ENCODE data around the gene RGS14.

Gene RGS14, protein sequence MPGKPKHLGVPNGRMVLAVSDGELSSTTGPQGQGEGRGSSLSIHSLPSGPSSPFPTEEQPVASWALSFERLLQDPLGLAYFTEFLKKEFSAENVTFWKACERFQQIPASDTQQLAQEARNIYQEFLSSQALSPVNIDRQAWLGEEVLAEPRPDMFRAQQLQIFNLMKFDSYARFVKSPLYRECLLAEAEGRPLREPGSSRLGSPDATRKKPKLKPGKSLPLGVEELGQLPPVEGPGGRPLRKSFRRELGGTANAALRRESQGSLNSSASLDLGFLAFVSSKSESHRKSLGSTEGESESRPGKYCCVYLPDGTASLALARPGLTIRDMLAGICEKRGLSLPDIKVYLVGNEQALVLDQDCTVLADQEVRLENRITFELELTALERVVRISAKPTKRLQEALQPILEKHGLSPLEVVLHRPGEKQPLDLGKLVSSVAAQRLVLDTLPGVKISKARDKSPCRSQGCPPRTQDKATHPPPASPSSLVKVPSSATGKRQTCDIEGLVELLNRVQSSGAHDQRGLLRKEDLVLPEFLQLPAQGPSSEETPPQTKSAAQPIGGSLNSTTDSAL

DNA sequence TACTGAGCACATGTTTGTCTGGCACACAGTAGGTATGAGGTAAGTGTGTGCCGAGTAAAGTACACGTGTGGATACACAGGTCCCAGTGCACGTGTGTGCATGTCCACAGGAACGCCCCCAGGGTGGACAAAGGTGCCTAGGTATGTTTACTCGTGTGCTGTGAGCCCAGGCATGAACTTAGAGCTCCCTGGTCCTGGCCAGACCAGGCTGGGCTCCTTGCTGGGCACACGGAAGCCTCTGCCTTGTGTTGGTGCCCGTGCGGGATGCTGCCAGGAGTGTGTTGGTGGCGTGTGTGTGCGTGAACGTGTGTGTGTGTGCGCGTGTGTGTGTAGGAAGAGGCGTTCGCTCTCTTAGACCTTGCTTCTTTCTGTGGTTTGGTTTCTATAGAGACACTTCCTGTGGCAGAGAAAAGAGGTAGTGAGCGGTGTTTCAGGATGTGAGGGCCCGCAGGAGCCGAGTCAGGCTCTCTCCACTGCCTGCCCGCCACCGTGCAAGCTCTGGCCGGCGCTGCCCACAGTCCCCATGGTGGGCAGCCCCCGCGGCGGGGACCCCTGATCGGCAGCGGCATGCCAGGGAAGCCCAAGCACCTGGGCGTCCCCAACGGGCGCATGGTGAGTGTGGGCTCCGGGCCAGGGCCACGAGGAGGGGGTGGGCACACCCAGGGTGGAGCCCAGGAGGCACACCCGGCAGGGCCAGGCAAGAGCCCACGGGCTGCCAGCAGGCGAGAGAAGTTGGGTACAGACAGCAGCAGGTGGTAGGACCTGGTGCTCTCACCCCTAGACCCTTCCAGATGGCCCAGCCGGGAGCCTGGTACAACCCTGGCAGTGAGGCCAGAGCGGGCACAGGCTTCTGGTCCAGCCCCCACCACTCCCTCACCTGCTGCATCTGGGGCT, at the start of gene RGS14:
TSS of gene RGS14 (plus strand) at position 466 of the 893 bp plus-strand sequence. CDS start at position 567, 101 bp downstream.
- DNase-seq = no peak

DNA sequence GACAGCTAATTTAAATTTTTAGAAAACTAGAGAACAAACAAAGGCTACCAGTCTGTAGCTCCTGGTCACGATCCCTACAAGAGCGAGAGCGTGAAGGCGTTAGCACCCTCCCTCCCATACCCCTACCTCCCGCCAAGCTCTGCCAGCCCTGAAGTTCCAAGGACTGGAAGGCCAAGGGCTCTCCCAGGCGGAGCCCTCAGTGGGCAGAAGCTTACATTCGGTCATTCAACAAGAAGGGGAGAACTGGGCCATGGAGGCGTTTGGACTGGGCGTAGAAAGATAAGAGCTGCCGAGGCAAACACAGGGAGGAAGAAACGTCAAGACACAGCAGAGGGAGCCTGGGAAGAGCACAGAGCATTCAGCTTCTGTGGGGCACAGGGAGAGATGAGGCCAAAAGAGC, 49.0 kb upstream of the RGS14 start:
- DNase-seq = no peak

DNA sequence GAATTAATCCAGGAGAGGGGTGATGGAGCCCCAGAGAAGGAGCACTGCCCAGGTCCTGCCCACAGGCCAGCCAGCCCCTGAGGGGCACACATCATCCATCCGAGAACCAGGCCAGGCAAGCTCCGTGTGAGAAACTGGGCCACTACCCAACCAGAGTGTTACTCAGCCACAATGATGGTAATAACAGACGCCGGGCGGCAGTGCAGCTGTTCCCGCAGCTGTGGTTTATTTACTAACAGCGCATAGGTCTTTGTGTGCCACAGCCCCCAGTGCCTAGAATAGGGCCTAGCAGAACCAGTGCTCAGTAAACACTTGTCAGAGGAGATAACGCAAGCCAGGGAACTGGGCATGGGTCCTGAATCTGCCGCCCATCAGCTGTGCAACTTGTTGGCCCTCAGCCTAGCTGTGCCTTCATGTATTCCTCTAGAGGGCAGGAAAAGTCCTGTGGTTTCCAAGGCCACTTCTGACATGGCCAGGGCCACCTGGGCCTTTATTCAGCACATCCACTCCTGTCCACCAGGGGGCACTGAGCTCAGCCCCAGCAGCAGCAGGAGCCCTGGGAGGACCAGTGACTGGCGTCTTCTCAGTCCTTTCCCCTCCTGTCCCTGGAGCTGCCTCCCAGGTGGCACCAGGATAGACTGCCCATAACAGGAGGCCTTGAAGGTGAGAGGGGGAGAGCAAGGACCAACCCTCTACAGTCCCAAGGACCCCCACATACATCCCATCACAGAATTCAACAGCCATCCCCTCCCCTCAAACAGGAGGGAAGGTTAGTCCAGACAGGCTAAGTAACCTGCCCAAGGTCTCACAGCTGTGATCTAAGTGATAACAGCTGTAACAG, 48.2 kb upstream of the RGS14 start:
- DNase-seq = peak; percentile 97

DNA sequence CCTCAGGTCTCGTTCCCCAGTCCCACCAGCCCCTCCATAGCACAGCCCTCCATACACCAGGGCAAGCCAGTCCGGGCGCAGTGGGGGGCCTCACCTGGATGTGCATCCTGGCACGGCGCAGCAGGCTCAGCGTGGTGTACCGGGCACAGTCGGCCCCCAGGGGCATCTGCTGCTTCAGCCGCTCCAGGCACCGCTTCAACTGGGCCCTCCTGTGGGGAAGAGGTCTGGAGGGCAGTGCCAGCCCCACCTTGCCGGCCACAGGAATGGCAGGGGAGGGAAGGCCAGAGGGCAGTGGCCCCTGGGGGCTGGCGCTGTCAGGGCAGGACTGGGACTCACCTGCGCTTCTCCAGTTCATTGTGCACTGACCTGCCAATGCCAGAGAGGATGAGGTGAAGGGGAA, 47.4 kb upstream of the RGS14 start:
- DNase-seq = no peak

DNA sequence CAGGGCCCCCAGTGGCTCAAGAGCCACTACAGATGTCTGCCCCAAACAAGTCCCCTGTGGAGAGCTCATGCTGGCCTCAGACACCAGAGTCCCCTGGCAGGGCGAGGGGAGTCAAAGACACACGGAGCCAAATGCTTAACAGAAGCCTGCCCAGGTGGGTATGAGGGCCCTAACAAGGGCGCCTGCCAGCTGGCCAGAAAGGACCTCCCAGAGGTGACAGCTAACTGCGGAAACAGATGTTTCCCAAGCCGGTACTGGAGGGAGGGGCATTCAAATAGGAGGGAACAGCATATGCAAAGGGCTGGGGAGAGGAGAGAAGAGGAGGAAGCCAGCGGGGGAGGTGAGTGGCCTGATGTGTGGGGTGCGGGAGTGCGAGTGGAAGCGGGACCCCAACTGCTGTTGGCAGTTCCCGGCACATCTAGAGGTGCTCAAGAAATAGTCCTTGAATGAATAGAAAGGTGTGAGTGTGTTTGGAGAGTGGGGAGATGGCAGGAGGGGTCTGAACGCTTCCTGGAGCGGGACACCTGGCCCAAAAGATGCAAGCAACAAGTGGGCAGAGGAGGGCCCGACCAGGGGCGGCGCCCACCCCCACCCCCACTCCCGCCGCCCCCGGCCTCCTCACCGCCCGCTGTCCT, 46.9 kb upstream of the RGS14 start:
- DNase-seq = no peak

DNA sequence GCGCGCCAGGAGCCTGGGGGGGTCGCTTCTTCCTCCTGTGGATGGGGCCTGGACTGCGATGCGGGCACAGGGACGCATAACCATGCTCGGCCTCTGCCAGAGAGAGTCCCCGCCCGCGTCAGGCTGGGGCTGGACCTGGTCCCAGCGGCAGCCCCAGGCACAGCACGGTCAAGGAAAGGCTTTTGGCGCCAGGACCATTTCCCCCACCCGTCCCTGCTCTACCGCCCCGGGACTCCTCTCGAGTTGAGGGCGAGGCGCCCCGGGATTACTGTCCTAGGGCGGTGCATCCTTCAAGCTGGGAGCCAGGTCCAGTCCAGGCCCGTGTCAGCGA, 46.4 kb upstream of the RGS14 start:
- no peak for DNase-seq

DNA sequence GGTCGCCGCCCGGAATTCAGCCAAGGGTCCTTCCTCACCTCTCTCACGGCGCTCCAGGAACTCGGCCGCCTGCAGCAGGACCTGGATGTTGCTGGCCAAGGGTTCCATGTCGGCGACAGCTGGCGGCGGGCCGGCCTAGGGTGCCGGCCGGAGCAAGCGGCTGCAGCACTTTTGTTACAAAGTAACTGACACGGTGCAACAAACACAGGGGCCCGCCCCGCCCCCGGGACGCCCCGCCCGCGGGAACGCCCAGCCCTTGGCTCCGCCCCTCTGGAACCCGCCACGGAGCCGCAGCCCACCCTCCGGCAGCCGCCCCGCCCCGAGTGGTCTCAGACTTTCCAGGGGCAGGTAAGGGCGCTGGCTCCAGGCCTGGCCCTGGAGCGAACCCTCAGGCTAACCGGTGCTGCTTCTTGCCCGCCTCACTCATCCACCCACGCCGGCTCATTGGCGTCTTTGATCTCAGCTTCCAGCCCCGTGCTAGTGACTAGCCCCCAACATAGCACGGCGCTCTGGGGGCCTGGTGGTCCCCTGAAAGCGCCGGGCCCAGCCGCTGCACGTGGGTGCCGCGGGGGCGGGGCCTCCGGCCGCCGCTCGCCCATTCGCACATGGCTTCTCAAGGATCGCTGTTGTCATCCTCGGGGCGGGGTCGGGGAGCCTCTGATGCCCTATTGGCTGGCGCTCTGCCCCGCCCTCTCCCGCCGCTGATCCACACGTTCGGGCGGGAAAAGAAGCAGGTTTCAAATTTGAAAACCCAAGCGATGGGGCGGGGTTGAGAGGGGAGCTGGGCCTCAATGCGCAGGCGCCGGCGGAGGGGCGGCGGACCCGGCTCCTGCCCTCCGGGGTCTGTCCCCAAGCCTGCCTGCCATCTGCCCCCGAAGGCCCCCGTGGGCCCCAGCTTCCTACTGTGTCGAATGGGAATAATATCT, 45.7 kb upstream of the RGS14 start, which contains the start of gene MXD3:
TSS of gene MXD3 (minus strand) at position 176 of the 926 bp plus-strand sequence. CDS start at position 108, 68 bp downstream.
- DNase-seq = peak; percentile 87

DNA sequence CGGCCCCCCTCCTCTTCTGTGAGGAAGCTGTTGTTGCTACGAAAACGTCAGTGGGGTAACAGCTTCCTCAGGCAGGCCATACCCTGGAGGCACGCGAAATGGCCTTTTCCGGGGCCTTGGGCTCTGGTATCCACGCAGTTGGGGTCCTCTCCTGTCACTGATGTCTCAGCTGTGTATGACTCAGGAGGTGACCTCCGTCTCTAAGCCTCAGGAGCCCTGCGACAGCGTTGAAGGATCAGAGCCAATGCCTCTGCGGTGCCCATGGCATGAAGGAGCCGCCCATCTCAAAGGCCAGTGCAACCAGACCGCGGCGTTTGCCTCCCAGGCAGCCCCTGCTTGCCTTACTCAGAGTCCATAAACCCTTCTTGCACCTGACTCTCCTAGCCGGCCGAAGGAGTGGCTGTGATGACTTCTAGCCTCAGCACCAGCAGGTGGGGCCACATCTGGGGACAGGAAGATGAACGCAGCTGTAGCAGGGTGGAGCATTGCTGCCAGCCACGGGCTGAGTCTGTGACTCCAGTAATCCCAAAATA, 45.0 kb upstream of the RGS14 start:
- DNase-seq = no peak

DNA sequence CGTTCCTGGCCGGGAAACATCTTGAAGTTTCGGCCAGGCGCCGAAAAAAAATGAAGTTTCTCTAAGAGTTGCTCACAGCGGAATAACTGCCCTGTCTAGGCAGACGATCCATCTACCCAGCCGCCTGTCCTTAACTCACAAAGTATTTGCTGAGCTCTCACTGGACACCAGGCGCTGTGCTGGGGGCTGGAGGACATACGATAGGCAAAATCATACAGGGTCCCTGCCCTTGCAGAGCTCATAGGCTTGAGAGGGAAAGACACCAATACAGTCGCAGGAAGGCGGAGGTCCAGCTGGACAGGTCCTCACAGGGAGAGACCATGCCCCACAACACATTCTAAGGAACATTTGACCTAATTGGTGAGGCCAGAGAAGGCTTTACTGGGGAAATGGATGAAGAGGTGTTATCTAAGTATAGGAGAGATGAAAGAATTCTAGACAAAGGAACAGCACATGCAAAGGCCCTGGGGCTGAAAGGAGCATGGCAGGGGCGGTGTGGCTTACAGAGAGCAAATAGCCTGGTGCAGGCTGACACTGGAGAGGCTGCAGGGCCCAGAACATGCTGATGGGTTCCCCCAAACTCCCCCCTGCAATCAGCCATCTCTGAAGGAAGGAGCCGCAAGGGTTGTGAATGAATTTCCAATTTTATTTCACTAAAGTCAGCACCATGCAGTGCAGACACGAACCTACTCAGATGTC, 44.0 kb upstream of the RGS14 start:
- no peak for DNase-seq

DNA sequence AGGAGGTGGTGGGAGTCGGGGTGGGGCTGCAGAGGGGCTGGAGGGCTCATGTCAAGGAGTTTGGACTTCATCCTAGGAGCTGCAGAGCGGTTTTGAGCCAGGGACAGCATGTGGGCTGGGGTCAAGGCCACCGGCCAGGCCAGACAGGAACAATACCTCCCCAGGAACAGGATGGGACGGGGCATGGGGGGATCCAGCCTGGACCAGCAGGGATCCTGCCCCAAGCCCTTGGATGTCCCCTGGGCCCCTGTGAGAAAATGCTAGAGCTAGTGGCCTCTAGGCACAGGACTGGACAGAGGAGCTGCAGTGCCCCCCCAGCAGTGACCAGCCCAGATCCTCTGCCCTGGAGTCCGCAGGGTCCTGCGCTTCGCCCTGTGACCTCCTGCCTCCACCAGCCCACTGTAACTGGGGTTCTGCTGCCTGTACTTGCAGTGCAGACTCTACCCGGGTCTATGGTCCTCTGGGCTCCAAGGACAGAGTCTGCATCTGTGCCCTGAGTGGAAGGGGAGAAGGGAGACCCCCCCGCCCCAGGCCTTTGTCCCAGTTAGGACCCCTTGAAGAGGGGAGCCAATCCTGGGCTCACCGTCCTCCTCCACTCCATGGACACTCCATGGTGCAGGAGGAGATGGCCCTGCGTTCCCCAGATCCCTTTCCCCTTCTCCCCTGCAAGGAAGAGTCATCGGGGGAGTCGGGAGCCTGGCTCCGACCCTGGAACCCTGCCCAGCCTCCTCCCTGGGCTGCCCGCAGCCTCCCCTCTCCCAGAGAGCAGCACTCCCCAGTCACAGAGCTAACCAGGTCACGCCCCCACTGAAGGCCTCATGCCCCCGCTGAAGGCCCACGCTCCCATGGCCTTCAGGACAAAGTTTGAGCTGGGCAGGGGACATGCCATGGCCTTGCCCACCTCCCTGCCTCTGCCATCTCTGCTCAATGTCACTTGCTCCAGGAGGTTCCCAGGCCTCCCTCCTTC, 43.1 kb upstream of the RGS14 start:
- DNase-seq = no peak

DNA sequence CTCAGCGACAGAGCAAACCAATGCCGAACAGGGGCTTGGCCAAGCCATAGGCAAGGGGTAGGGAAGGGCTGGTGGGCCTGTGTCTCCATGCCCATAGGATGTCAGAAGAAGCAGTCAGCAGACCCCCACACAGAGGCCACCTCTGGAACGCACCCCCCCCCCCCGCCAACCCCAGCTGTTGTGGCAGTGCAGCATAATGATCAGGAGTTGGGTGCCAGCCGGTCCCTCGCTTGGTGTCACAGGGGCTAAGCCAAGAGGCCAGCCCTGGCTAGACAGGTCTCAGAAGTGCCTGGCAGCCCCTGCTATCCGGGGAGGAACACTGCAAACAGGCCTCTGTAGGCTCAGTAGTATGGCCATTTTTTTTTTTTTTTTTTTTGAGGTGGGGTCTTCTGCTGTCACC, 42.3 kb upstream of the RGS14 start:
- no peak for DNase-seq

DNA sequence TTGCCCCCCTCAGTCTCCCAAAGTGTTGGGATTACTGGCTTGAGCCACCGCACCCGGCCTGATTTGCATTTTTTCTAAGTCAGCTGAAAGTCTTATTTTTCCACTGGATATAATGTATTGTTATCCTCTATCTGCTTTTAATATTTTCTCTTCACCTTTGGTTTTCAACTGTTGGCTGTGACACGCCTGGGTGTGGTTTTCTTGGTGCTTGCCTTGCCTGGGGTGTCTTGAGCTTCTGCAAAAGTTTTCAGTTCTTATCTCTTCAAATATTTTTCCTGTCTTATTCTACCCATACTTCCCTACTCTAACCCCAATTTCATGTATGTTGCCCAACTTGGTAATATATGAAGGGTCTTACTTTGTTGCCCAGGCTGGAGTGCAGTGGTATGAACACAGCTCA, 41.7 kb upstream of the RGS14 start:
- DNase-seq = no peak

DNA sequence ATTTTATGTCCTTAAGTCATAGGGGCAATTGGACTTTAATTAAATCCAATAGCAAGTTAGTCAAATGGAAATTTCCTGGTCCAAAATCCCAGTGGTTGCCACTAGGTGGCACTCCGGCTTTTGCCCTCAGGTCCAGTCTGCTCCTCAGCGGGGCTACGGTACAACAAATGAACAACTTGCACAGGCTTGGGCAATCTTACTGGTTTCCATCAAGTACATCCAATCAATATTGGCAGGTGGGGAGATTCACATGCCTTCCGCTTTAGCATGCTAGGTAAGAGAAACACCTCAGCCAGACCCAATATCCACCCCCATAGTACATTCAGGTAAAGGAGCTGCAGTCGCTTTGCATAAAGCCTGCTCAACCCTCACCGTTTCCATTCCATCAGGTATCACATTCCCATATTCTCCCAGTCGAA, 39.8 kb upstream of the RGS14 start:
- DNase-seq = peak; percentile 82

DNA sequence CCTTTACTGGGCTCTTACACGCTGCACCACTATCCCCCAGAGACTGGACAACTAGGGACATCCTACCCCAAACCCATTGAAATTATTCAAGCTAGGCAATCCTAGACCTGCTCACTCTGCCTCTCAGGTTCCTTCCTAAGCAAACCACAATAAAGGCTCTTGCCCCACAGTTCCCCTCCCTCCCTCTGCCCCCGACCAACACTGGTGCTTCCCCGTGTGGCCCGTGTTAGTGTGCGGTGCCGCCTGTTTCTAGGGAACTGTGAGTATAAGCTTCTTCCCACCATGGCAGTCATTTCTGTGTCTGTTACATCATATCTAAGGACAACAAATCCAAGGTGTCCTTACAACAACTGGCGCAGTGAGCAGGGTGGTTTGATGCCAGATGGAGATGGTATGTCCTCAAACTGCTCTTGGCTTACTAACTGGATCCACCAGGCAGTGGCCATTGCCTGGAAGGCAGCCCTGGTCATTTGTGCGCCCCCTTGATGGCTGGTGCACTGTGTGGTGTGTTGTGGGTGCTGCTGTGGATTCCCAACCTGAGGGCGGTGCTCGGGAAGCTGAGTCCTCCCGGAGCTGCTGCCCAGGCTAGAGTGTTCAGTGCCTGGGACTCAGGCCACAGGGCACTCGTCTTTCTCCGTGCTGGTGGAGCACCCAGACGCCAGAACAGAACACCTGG, 37.7 kb upstream of the RGS14 start:
- no peak for DNase-seq

DNA sequence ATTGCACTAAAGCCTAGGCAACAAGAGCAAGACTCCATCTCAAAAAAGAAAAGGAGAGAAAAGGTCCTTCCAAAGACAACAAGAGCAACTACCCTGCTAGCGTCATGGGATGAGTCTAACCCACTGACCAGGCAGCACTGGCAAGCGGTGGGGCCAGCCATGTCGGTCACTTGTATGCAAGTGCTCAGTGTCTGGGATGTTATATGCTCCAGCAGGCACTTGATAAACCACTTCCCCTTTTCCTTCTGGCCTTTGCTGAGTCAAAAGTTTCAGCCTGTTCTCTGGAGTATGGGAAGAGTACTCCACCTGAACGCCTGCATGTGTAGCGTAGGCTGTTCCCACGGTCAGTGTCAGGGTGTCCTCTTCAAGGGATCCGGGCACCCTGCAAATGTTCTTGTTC, 36.8 kb upstream of the RGS14 start:
- no peak for DNase-seq

DNA sequence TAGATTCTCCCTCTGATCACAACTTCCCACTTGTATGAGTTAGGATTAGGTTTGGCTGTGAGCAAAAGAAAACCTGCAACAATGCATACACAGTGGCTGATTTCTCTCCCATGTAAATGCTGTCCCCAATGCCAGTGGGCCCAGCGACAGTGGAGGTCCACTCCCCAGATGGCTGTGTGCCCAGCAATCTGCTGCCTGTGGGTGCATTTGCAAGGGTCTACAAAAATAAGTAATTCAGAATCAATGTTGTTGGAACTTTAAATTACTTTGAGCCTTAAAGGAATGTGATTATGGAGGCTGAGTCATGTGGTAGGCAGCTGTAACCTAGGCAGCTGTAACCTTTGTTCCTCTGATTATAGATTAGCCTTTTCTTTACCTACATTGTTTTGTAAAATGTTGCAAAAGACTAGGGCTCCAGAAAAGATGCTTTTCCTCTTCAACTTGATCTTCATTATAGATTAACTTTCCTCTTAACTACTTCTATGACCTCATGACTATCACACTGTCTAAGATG, 31.8 kb upstream of the RGS14 start:
- DNase-seq = no peak

DNA sequence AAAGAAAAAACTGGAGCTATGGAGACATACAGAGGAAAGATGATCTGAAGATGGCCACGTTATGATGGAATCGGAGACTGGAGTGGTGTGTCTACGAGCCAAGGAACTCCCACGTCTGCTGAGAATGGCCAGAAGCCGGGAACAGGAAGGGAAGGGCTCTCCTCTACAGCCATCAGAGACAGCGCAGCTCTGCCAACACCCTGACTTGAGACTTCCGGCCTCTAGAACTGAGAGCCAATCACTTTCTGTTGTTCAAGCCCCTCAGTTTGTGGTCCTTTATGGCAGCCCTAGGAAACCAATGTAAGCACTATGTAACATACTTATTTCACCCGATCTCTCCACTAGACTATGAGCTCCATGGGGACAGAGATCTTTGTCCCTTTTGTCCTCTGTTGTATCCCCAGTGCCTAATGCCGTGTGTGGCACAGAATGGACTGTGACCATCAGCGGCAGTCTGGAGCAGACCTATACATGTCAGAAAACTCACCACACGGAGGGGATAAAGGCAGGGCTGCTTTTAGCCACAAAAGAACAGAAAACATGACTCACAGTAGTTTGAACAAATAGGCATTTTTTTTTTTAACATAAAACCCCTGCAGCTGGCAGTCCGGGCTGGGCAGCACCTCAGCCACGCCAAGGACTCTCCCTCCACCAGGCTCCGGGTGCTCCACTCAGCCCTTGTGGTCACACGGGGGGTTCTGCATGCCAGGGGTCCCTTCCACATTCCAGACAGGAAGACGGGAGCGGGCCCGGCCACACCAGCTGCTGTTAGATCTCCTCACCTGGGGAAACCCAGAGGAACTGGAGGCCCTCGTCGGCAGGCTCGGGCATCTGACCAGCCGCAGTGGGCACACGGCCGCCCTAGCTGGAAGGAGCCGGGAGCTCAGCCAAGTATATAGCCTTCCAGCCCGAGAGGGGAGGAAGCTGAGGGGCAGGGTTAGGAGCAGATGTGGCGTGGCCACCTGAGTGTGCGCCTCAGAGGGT, 29.9 kb upstream of the RGS14 start:
- no peak for DNase-seq
